ENCODE data around the gene ZNF850.
"Not testable (repeated sequence)": the region's sequence is repeated elsewhere in the genome, so short reads cannot be mapped to it uniquely, and the experiment has no call there.

ZNF850 gene

DNA sequence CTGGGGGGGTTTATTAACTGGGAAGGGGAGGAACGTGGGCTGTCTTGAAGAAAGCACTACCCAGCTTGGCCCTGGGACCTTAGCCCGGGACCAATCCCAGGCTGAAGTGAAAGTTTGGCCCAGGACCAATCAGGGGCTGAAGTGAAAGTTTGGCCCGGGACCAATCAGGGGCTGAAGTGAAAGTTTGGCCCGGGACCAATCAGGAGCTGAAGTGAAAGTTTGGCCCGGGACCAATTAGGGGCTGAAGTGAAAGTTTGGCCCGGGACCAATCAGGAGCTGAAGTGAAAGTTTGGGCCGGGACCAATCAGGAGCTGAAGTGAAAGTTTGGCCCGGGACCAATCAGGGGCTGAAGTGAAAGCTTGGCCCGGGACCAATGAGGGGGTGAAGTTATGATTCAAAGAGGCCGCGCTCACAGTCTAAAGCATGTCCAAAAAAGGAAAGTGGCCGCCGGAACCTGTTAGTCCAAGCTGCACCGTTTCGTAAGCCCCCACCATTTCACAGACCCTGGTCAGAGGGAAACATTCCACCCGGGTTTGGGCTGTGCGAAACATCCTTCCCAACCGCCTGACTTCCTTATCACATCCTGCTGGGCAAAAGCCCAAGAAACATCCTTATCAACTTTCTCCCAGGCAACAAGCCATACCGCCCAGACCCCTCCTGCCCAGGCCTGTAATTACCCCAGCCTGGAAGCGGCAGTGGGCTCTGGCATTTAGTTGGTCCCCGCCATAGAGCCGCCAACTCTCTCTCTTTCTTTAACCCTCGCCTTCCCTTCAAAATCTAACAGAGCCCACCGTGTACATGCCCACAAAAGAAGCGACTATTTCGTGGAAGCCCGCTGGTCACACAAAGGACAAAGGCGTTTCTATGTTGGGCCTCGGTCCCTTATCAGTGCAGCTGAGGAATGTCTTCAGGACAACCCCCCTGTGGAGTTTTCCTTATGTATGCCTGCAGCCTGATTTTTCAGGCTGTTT, 1.1 kb downstream of the ZNF850 start:
- Histone ChIP-seq H3K79me2 (ENCODE audit: insufficient read depth, low read length) (peaks cover 74% of the 10 kb centered on the region), H3K4me1 (ENCODE audit: insufficient read depth, low read length) (peaks cover 22% of the 10 kb centered on the region), H3K27me3 (ENCODE audit: insufficient read depth, low read length, poor library complexity) (no peaks in the 10 kb centered on the region), H3K27ac (ENCODE audit: low read length) (peak overlapping the region; percentile 84), H4K20me1 (ENCODE audit: insufficient read depth, low read length) (no peaks in the 10 kb centered on the region), H3K9ac (ENCODE audit: low read depth, low read length) (peak overlapping the region; percentile 68), H3K4me2 (ENCODE audit: insufficient read depth, low read length) (peak overlapping the region; percentile 86), H3K4me3 (ENCODE audit: low read depth in 1 of 2, low read length in 2 of 2) (peak overlapping the region; percentile 42 to 78), H3K36me3 (ENCODE audit: insufficient read depth, low read length) (peaks cover 51% of the 10 kb centered on the region), H2AFZ (ENCODE audit: low read depth, low read length) (peak overlapping the region; percentile 93), H3K9me3 (ENCODE audit: insufficient read depth, low read length, severe bottlenecking) (peaks cover 37% of the 10 kb centered on the region)
- TF ChIP-seq, protein P1, sequence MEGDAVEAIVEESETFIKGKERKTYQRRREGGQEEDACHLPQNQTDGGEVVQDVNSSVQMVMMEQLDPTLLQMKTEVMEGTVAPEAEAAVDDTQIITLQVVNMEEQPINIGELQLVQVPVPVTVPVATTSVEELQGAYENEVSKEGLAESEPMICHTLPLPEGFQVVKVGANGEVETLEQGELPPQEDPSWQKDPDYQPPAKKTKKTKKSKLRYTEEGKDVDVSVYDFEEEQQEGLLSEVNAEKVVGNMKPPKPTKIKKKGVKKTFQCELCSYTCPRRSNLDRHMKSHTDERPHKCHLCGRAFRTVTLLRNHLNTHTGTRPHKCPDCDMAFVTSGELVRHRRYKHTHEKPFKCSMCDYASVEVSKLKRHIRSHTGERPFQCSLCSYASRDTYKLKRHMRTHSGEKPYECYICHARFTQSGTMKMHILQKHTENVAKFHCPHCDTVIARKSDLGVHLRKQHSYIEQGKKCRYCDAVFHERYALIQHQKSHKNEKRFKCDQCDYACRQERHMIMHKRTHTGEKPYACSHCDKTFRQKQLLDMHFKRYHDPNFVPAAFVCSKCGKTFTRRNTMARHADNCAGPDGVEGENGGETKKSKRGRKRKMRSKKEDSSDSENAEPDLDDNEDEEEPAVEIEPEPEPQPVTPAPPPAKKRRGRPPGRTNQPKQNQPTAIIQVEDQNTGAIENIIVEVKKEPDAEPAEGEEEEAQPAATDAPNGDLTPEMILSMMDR (IDR thresholded peaks at IDR 0.05; ENCODE audit: borderline replicate concordance, extremely low read depth, low read length, poor library complexity, severe bottlenecking): peak; percentile 0
- TF ChIP-seq EZH2 (IDR thresholded peaks at IDR 0.05; ENCODE audit: borderline replicate concordance, low read depth, low read length, severe bottlenecking): no peak
- DNase-seq (peak; percentile 78), ATAC-seq (ENCODE audit: insufficient read depth, low read depth) (peak; percentile 31; the same call in 1 of the 3 replicates)

- peaks cover 14% of the 10 kb centered on the region; the same call in 1 of the 2 replicates for H3K79me2 ChIP-seq (ENCODE audit: insufficient read depth, low read length)
- no peak overlapping the region for H2AFZ ChIP-seq (ENCODE audit: low read depth, low read length)
- H3K4me2 ChIP-seq (ENCODE audit: insufficient read depth, low read length): no peak overlapping the region
- ATAC-seq (ENCODE audit: insufficient read depth, low read depth): no peak
- peaks cover 90% of the 10 kb centered on the region for H3K9me3 ChIP-seq (ENCODE audit: insufficient read depth, low read length, severe bottlenecking)
- H3K4me3 ChIP-seq (ENCODE audit: low read depth in 1 of 2, low read length in 2 of 2): peak overlapping the region in 1 of 2 experiments; percentile 17; a peak in 1 of 4 replicates
- no peak for TF ChIP-seq EZH2 (IDR thresholded peaks at IDR 0.05; ENCODE audit: borderline replicate concordance, low read depth, low read length, severe bottlenecking)
- TF ChIP-seq, protein P1 (IDR thresholded peaks at IDR 0.05; ENCODE audit: borderline replicate concordance, extremely low read depth, low read length, poor library complexity, severe bottlenecking): no peak
- H3K36me3 ChIP-seq (ENCODE audit: insufficient read depth, low read length): peaks cover 98% of the 10 kb centered on the region
- no peak for DNase-seq
- H3K27me3 ChIP-seq (ENCODE audit: insufficient read depth, low read length, poor library complexity): no peaks in the 10 kb centered on the region
- H4K20me1 ChIP-seq (ENCODE audit: insufficient read depth, low read length): no peaks in the 10 kb centered on the region
- no peak overlapping the region for H3K27ac ChIP-seq (ENCODE audit: low read length)
- H3K4me1 ChIP-seq (ENCODE audit: insufficient read depth, low read length): no peaks in the 10 kb centered on the region
- H3K9ac ChIP-seq (ENCODE audit: low read depth, low read length): no peak overlapping the region
Measured at GRCh38 chr19:36750066-36750691, 22.4 kb downstream of the ZNF850 start.

- H3K4me3 ChIP-seq (ENCODE audit: low read depth in 1 of 2, low read length in 2 of 2); H3K4me1 ChIP-seq (ENCODE audit: insufficient read depth, low read length); H3K27ac ChIP-seq (ENCODE audit: low read length); ATAC-seq (ENCODE audit: insufficient read depth, low read depth); H3K9ac ChIP-seq (ENCODE audit: low read depth, low read length); DNase-seq; H2AFZ ChIP-seq (ENCODE audit: low read depth, low read length); H3K4me2 ChIP-seq (ENCODE audit: insufficient read depth, low read length); H3K27me3 ChIP-seq (ENCODE audit: insufficient read depth, low read length, poor library complexity); H4K20me1 ChIP-seq (ENCODE audit: insufficient read depth, low read length): not testable (repeated sequence)
- H3K9me3 ChIP-seq (ENCODE audit: insufficient read depth, low read length, severe bottlenecking): peaks cover 91% of the 10 kb centered on the region
- H3K36me3 ChIP-seq (ENCODE audit: insufficient read depth, low read length): peaks cover 96% of the 10 kb centered on the region
- H3K79me2 ChIP-seq (ENCODE audit: insufficient read depth, low read length): peaks cover 14% of the 10 kb centered on the region; the same call in 1 of the 2 replicates
Measured at GRCh38 chr19:36749613-36750012, 23.0 kb downstream of the ZNF850 start.

All from DND-41 (cell line).